ENCODE data around the gene CUEDC1.

Gene CUEDC1

GRCh38 chr17:57870283-57870635, 85.0 kb downstream of the CUEDC1 start:
- Histone ChIP-seq H3K36me3 (ENCODE audit: control insufficient read depth, insufficient read depth, low read length) (no peaks in the 10 kb centered on the region), H3K9ac (ENCODE audit: low read depth, low read length) (no peak overlapping the region), H3K9me3 (ENCODE audit: control insufficient read depth, insufficient read depth, low read length) (no peaks in the 10 kb centered on the region), H3K4me1 (ENCODE audit: control insufficient read depth, insufficient read depth, low read length) (peaks cover 31% of the 10 kb centered on the region), H3K4me3 (ENCODE audit: low read depth, low read length) (no peak overlapping the region), H3K27me3 (ENCODE audit: control insufficient read depth, insufficient read depth, low read length) (peaks cover 28% of the 10 kb centered on the region), H3K27ac (ENCODE audit: low read depth, low read length) (no peak overlapping the region)

- H3K27me3 ChIP-seq (ENCODE audit: control insufficient read depth, insufficient read depth, low read length): peaks cover 23% of the 10 kb centered on the region
- no peak overlapping the region for H3K27ac ChIP-seq (ENCODE audit: low read depth, low read length)
- no peak overlapping the region for H3K4me3 ChIP-seq (ENCODE audit: low read depth, low read length)
- no peak overlapping the region for H3K9ac ChIP-seq (ENCODE audit: low read depth, low read length)
- no peaks in the 10 kb centered on the region for H3K36me3 ChIP-seq (ENCODE audit: control insufficient read depth, insufficient read depth, low read length)
- no peaks in the 10 kb centered on the region for H3K9me3 ChIP-seq (ENCODE audit: control insufficient read depth, insufficient read depth, low read length)
- peaks cover 26% of the 10 kb centered on the region for H3K4me1 ChIP-seq (ENCODE audit: control insufficient read depth, insufficient read depth, low read length)
Observed at GRCh38 chr17:57869617-57870282, 85.5 kb downstream of the CUEDC1 start.

- Histone ChIP-seq H3K4me3 (ENCODE audit: low read depth, low read length) (no peak overlapping the region), H3K9me3 (ENCODE audit: control insufficient read depth, insufficient read depth, low read length) (no peaks in the 10 kb centered on the region), H3K27ac (ENCODE audit: low read depth, low read length) (peak overlapping the region; percentile 76), H3K9ac (ENCODE audit: low read depth, low read length) (no peak overlapping the region), H3K27me3 (ENCODE audit: control insufficient read depth, insufficient read depth, low read length) (peaks cover 19% of the 10 kb centered on the region), H3K36me3 (ENCODE audit: control insufficient read depth, insufficient read depth, low read length) (no peaks in the 10 kb centered on the region), H3K4me1 (ENCODE audit: control insufficient read depth, insufficient read depth, low read length) (peaks cover 22% of the 10 kb centered on the region)
Observed at GRCh38 chr17:57868910-57869616, 86.1 kb downstream of the CUEDC1 start.

- Histone ChIP-seq H3K36me3 (ENCODE audit: control insufficient read depth, insufficient read depth, low read length) (no peaks in the 10 kb centered on the region), H3K27me3 (ENCODE audit: control insufficient read depth, insufficient read depth, low read length) (peaks cover 13% of the 10 kb centered on the region), H3K4me3 (ENCODE audit: low read depth, low read length) (no peak overlapping the region), H3K27ac (ENCODE audit: low read depth, low read length) (peak overlapping the region; percentile 76), H3K9me3 (ENCODE audit: control insufficient read depth, insufficient read depth, low read length) (no peaks in the 10 kb centered on the region), H3K4me1 (ENCODE audit: control insufficient read depth, insufficient read depth, low read length) (peaks cover 19% of the 10 kb centered on the region), H3K9ac (ENCODE audit: low read depth, low read length) (no peak overlapping the region)
Observed at GRCh38 chr17:57868007-57868909, 87.0 kb downstream of the CUEDC1 start.

GRCh38 chr17:57867126-57867525, 88.1 kb downstream of the CUEDC1 start:
- H3K9ac ChIP-seq (ENCODE audit: low read depth, low read length): no peak overlapping the region
- H3K4me3 ChIP-seq (ENCODE audit: low read depth, low read length): no peak overlapping the region
- H3K36me3 ChIP-seq (ENCODE audit: control insufficient read depth, insufficient read depth, low read length): no peaks in the 10 kb centered on the region
- peaks cover 26% of the 10 kb centered on the region for H3K4me1 ChIP-seq (ENCODE audit: control insufficient read depth, insufficient read depth, low read length)
- no peaks in the 10 kb centered on the region for H3K9me3 ChIP-seq (ENCODE audit: control insufficient read depth, insufficient read depth, low read length)
- no peak overlapping the region for H3K27ac ChIP-seq (ENCODE audit: low read depth, low read length)
- H3K27me3 ChIP-seq (ENCODE audit: control insufficient read depth, insufficient read depth, low read length): peaks cover 24% of the 10 kb centered on the region

GRCh38 chr17:57866723-57867122, 88.5 kb downstream of the CUEDC1 start:
- Histone ChIP-seq H3K9ac (ENCODE audit: low read depth, low read length) (no peak overlapping the region), H3K4me1 (ENCODE audit: control insufficient read depth, insufficient read depth, low read length) (peaks cover 29% of the 10 kb centered on the region), H3K4me3 (ENCODE audit: low read depth, low read length) (no peak overlapping the region), H3K27me3 (ENCODE audit: control insufficient read depth, insufficient read depth, low read length) (peaks cover 28% of the 10 kb centered on the region), H3K9me3 (ENCODE audit: control insufficient read depth, insufficient read depth, low read length) (no peaks in the 10 kb centered on the region), H3K27ac (ENCODE audit: low read depth, low read length) (no peak overlapping the region), H3K36me3 (ENCODE audit: control insufficient read depth, insufficient read depth, low read length) (no peaks in the 10 kb centered on the region)

GRCh38 chr17:57866319-57866718, 88.9 kb downstream of the CUEDC1 start:
- Histone ChIP-seq H3K27ac (ENCODE audit: low read depth, low read length) (no peak overlapping the region), H3K4me3 (ENCODE audit: low read depth, low read length) (no peak overlapping the region), H3K4me1 (ENCODE audit: control insufficient read depth, insufficient read depth, low read length) (peaks cover 31% of the 10 kb centered on the region), H3K9ac (ENCODE audit: low read depth, low read length) (no peak overlapping the region), H3K9me3 (ENCODE audit: control insufficient read depth, insufficient read depth, low read length) (no peaks in the 10 kb centered on the region), H3K36me3 (ENCODE audit: control insufficient read depth, insufficient read depth, low read length) (no peaks in the 10 kb centered on the region), H3K27me3 (ENCODE audit: control insufficient read depth, insufficient read depth, low read length) (peaks cover 32% of the 10 kb centered on the region)

- H3K27ac ChIP-seq (ENCODE audit: low read depth, low read length): no peak overlapping the region
- no peak overlapping the region for H3K9ac ChIP-seq (ENCODE audit: low read depth, low read length)
- no peaks in the 10 kb centered on the region for H3K36me3 ChIP-seq (ENCODE audit: control insufficient read depth, insufficient read depth, low read length)
- peaks cover 41% of the 10 kb centered on the region for H3K27me3 ChIP-seq (ENCODE audit: control insufficient read depth, insufficient read depth, low read length)
- no peaks in the 10 kb centered on the region for H3K9me3 ChIP-seq (ENCODE audit: control insufficient read depth, insufficient read depth, low read length)
- no peak overlapping the region for H3K4me3 ChIP-seq (ENCODE audit: low read depth, low read length)
- peaks cover 36% of the 10 kb centered on the region for H3K4me1 ChIP-seq (ENCODE audit: control insufficient read depth, insufficient read depth, low read length)
Observed at GRCh38 chr17:57864273-57864672, 90.9 kb downstream of the CUEDC1 start.

GRCh38 chr17:57862694-57863667, 92.2 kb downstream of the CUEDC1 start:
- Histone ChIP-seq H3K27ac (ENCODE audit: low read depth, low read length) (peak overlapping the region; percentile 4), H3K27me3 (ENCODE audit: control insufficient read depth, insufficient read depth, low read length) (peaks cover 42% of the 10 kb centered on the region), H3K36me3 (ENCODE audit: control insufficient read depth, insufficient read depth, low read length) (no peaks in the 10 kb centered on the region), H3K4me1 (ENCODE audit: control insufficient read depth, insufficient read depth, low read length) (peaks cover 28% of the 10 kb centered on the region), H3K9me3 (ENCODE audit: control insufficient read depth, insufficient read depth, low read length) (no peaks in the 10 kb centered on the region), H3K9ac (ENCODE audit: low read depth, low read length) (no peak overlapping the region), H3K4me3 (ENCODE audit: low read depth, low read length) (no peak overlapping the region)

Measured in HUES48 (cell line).